T-helper 17 cell (primary cell): ENCODE results near the gene C1D. TPM values are rescaled to one million over a fixed set of nuclear protein-coding genes. Genes with fewer than 3 reads are reported as not detected.

Source experiments
- ATAC-seq: fragments of 150-1000 bp; cut with Tn5 transposase; 2 replicates; pipeline ENCODE4 v1.10.0; 2021; ENCODE audit warnings: mild to moderate bottlenecking, moderate library complexity
- DNase-seq, 3 donors: peaks; one replicate each; pipeline versions ENCODE4 v3.0.0 to v3.0.0-alpha.2; 2020 to 2021
- H3K9me3 ChIP-seq: one replicate; pipeline ENCODE4 v1.7.0; 2013; ENCODE audit warnings: low read length, mild to moderate bottlenecking; ENCODE audit not compliant: control insufficient read depth, poor library complexity, severe bottlenecking
- H3K27ac Mint-ChIP-seq: one replicate; pipeline ENCODE4 v1.8.0; 2022; ENCODE audit warnings: mild to moderate bottlenecking, moderate library complexity, mixed read lengths
- H3K27me3 Mint-ChIP-seq: one replicate; pipeline ENCODE4 v1.8.0; 2022; ENCODE audit warnings: mixed read lengths
- H3K36me3 Mint-ChIP-seq: one replicate; pipeline ENCODE4 v1.8.0; 2022; ENCODE audit warnings: low read depth, mixed read lengths
- H3K4me1 Mint-ChIP-seq: one replicate; pipeline ENCODE4 v1.8.0; 2022; ENCODE audit warnings: mild to moderate bottlenecking, mixed read lengths
- H3K4me3 Mint-ChIP-seq: one replicate; pipeline ENCODE4 v1.8.0; 2022; ENCODE audit warnings: mild to moderate bottlenecking, moderate library complexity, mixed read lengths
- total RNA-seq, 4 donors: library from RNA in 2 of 4; stranded (reverse) in 2 of 4; gene quantifications; one replicate each; pipeline ENCODE4 v1.2.3 and lab custom pipeline; 2022 to 2026

C1D gene
- total RNA-seq, 2 donors from 2014 or later: 14.1 to 17.0 TPM

- H3K36me3 Mint-ChIP-seq: peaks cover 5% of the 10 kb centered on the region
Observed at GRCh38 chr2:68046224-68046623, 16.6 kb downstream of the C1D start.

GRCh38 chr2:68045342-68045741 lies 17.5 kb downstream of the C1D start:
- DNase-seq (no peak), ATAC-seq (no peak)
- Mint-ChIP-seq H3K4me1 (peaks cover 11% of the 10 kb centered on the region), H3K36me3 (peaks cover 2% of the 10 kb centered on the region), H3K27ac (no peak overlapping the region), H3K27me3 (no peaks in the 10 kb centered on the region), H3K4me3 (no peak overlapping the region)
- no peaks in the 10 kb centered on the region for H3K9me3 ChIP-seq

More at GRCh38 chr2:68046224-68046623, 16.6 kb downstream of the C1D start:
- Mint-ChIP-seq H3K4me3 (no peak overlapping the region), H3K27ac (no peak overlapping the region), H3K4me1 (peaks cover 18% of the 10 kb centered on the region), H3K27me3 (no peaks in the 10 kb centered on the region)
- no peaks in the 10 kb centered on the region for H3K9me3 ChIP-seq
- DNase-seq: no peak
- ATAC-seq: no peak

- no peaks in the 10 kb centered on the region for H3K9me3 ChIP-seq
- ATAC-seq (no peak), DNase-seq (no peak)
- Mint-ChIP-seq H3K4me3 (no peak overlapping the region), H3K4me1 (peaks cover 5% of the 10 kb centered on the region), H3K27ac (no peak overlapping the region), H3K36me3 (peaks cover 2% of the 10 kb centered on the region), H3K27me3 (no peaks in the 10 kb centered on the region)
Observed at GRCh38 chr2:68044099-68044498, 18.7 kb downstream of the C1D start.

- Mint-ChIP-seq H3K4me3 (no peak overlapping the region), H3K27ac (no peak overlapping the region), H3K27me3 (no peaks in the 10 kb centered on the region), H3K36me3 (peaks cover 2% of the 10 kb centered on the region), H3K4me1 (peaks cover 4% of the 10 kb centered on the region)
- no peak for DNase-seq
- no peak for ATAC-seq
- H3K9me3 ChIP-seq: no peaks in the 10 kb centered on the region
Observed at GRCh38 chr2:68043695-68044094, 19.1 kb downstream of the C1D start.

GRCh38 chr2:68043032-68043431 lies 19.8 kb downstream of the C1D start:
- Mint-ChIP-seq H3K27ac (no peak overlapping the region), H3K36me3 (peaks cover 2% of the 10 kb centered on the region)

GRCh38 chr2:68041704-68042245 lies 21.0 kb downstream of the C1D start:
- DNase-seq (no peak), ATAC-seq (no peak)
- no peaks in the 10 kb centered on the region for H3K9me3 ChIP-seq
- peaks cover 2% of the 10 kb centered on the region for H3K4me1 Mint-ChIP-seq
- H3K27ac Mint-ChIP-seq: peak overlapping the region; percentile 41
- peaks cover 2% of the 10 kb centered on the region for H3K36me3 Mint-ChIP-seq
- H3K27me3 Mint-ChIP-seq: no peaks in the 10 kb centered on the region
- peak overlapping the region; percentile 15 for H3K4me3 Mint-ChIP-seq

More at GRCh38 chr2:68043032-68043431, 19.8 kb downstream of the C1D start:
- H3K27me3 Mint-ChIP-seq: no peaks in the 10 kb centered on the region
- no peak for ATAC-seq
- DNase-seq: no peak
- no peak overlapping the region for H3K4me3 Mint-ChIP-seq
- H3K9me3 ChIP-seq: no peaks in the 10 kb centered on the region
- peaks cover 2% of the 10 kb centered on the region for H3K4me1 Mint-ChIP-seq

- no peaks in the 10 kb centered on the region for H3K9me3 ChIP-seq
- H3K36me3 Mint-ChIP-seq: peaks cover 2% of the 10 kb centered on the region
- H3K4me3 Mint-ChIP-seq: no peak overlapping the region
- H3K4me1 Mint-ChIP-seq: peaks cover 2% of the 10 kb centered on the region
- DNase-seq (no peak), ATAC-seq (no peak)
- no peak overlapping the region for H3K27ac Mint-ChIP-seq
- no peaks in the 10 kb centered on the region for H3K27me3 Mint-ChIP-seq
Observed at GRCh38 chr2:68040078-68040477, 22.7 kb downstream of the C1D start.

GRCh38 chr2:68039317-68039716 lies 23.5 kb downstream of the C1D start:
- Mint-ChIP-seq H3K4me3 (no peak overlapping the region), H3K4me1 (peaks cover 2% of the 10 kb centered on the region), H3K27ac (no peak overlapping the region), H3K36me3 (peaks cover 2% of the 10 kb centered on the region), H3K27me3 (no peaks in the 10 kb centered on the region)
- ATAC-seq (no peak), DNase-seq (no peak)
- H3K9me3 ChIP-seq: no peaks in the 10 kb centered on the region

GRCh38 chr2:68032702-68033101 lies 30.1 kb downstream of the C1D start:
- no peak for ATAC-seq
- no peak for DNase-seq
- no peaks in the 10 kb centered on the region for H3K27me3 Mint-ChIP-seq
- no peaks in the 10 kb centered on the region for H3K9me3 ChIP-seq
- H3K36me3 Mint-ChIP-seq: no peaks in the 10 kb centered on the region
- H3K4me1 Mint-ChIP-seq: peaks cover 2% of the 10 kb centered on the region
- H3K27ac Mint-ChIP-seq: no peak overlapping the region
- H3K4me3 Mint-ChIP-seq: no peak overlapping the region

- Mint-ChIP-seq H3K4me1 (peaks cover 2% of the 10 kb centered on the region), H3K27me3 (peaks cover 4% of the 10 kb centered on the region), H3K36me3 (no peaks in the 10 kb centered on the region), H3K4me3 (no peak overlapping the region), H3K27ac (no peak overlapping the region)
- no peaks in the 10 kb centered on the region for H3K9me3 ChIP-seq
- DNase-seq: no peak
- ATAC-seq: peak; percentile 46
Observed at GRCh38 chr2:68031542-68032160, 31.2 kb downstream of the C1D start.

GRCh38 chr2:68031043-68031442 lies 31.8 kb downstream of the C1D start:
- ATAC-seq: no peak
- Mint-ChIP-seq H3K36me3 (no peaks in the 10 kb centered on the region), H3K4me3 (no peak overlapping the region), H3K27ac (no peak overlapping the region), H3K27me3 (peaks cover 10% of the 10 kb centered on the region), H3K4me1 (peaks cover 2% of the 10 kb centered on the region)
- H3K9me3 ChIP-seq: no peaks in the 10 kb centered on the region
- no peak for DNase-seq

GRCh38 chr2:68030529-68030928 lies 32.3 kb downstream of the C1D start:
- Mint-ChIP-seq H3K27me3 (peaks cover 14% of the 10 kb centered on the region), H3K4me1 (peaks cover 2% of the 10 kb centered on the region), H3K36me3 (no peaks in the 10 kb centered on the region), H3K27ac (no peak overlapping the region), H3K4me3 (no peak overlapping the region)
- DNase-seq: no peak
- no peaks in the 10 kb centered on the region for H3K9me3 ChIP-seq
- ATAC-seq: no peak

- no peaks in the 10 kb centered on the region for H3K4me1 Mint-ChIP-seq
- no peaks in the 10 kb centered on the region for H3K36me3 Mint-ChIP-seq
Observed at GRCh38 chr2:68027959-68028358, 34.8 kb downstream of the C1D start.

GRCh38 chr2:68024450-68024849 lies 38.4 kb downstream of the C1D start:
- H3K27ac Mint-ChIP-seq: no peak overlapping the region
- no peak for DNase-seq
- no peak for ATAC-seq
- H3K4me1 Mint-ChIP-seq: no peaks in the 10 kb centered on the region
- H3K4me3 Mint-ChIP-seq: no peak overlapping the region
- no peaks in the 10 kb centered on the region for H3K9me3 ChIP-seq
- H3K36me3 Mint-ChIP-seq: peaks cover 2% of the 10 kb centered on the region
- H3K27me3 Mint-ChIP-seq: peaks cover 47% of the 10 kb centered on the region

More at GRCh38 chr2:68027959-68028358, 34.8 kb downstream of the C1D start:
- Mint-ChIP-seq H3K4me3 (no peak overlapping the region), H3K27me3 (peaks cover 34% of the 10 kb centered on the region), H3K27ac (no peak overlapping the region)
- ATAC-seq (no peak), DNase-seq (no peak)
- no peaks in the 10 kb centered on the region for H3K9me3 ChIP-seq
